KMS-11 (cell line): Measurements from ENCODE around the gene CUL4A.

ENCODE experiments used
- H2AFZ ChIP-seq: fragments of 200-600 bp; sonication (generic); 2 replicates; pipeline ENCODE4 v1.6.1; 2016; ENCODE audit warnings: antibody characterized with exemption, mixed run types, low read depth
- H3K27ac ChIP-seq: fragments of 200-600 bp; sonication (generic); 2 replicates; pipeline ENCODE4 v1.6.1; 2016; ENCODE audit warnings: mild to moderate bottlenecking, mixed run types
- H3K27me3 ChIP-seq: fragments of 200-600 bp; sonication (generic); 2 replicates; pipeline ENCODE4 v1.6.1; 2017; ENCODE audit warnings: mild to moderate bottlenecking, low read depth, mixed run types, moderate library complexity; ENCODE audit not compliant: insufficient read depth
- H3K36me3 ChIP-seq: fragments of 200-600 bp; sonication (generic); 2 replicates; pipeline ENCODE4 v1.6.1; 2017; ENCODE audit warnings: mild to moderate bottlenecking, mixed run types; ENCODE audit not compliant: insufficient read depth
- H3K4me1 ChIP-seq: fragments of 200-600 bp; sonication (generic); 2 replicates; pipeline ENCODE4 v1.6.1; 2016; ENCODE audit warnings: mild to moderate bottlenecking, low read depth, mixed run types; ENCODE audit not compliant: poor library complexity, severe bottlenecking
- H3K4me2 ChIP-seq: fragments of 200-600 bp; sonication (generic); 2 replicates; pipeline ENCODE4 v1.7.0; 2016; ENCODE audit warnings: mild to moderate bottlenecking, mixed run types
- H3K4me3 ChIP-seq: fragments of 200-600 bp; sonication (generic); IDR thresholded peaks from 2 replicates; pipeline ENCODE4 v1.6.1; 2017; ENCODE audit warnings: low read depth, low read length, mixed read lengths; ENCODE audit not compliant: insufficient read depth
- H3K79me2 ChIP-seq: fragments of 200-600 bp; sonication (generic); 2 replicates; pipeline ENCODE4 v1.6.1; 2016; ENCODE audit warnings: low read depth, mixed run types; ENCODE audit not compliant: insufficient read depth
- H3K9ac ChIP-seq: fragments of 200-600 bp; sonication (generic); 2 replicates; pipeline ENCODE4 v1.6.1; 2016; ENCODE audit warnings: mild to moderate bottlenecking, mixed run types
- H4K20me1 ChIP-seq: fragments of 200-600 bp; sonication (generic); 2 replicates; pipeline ENCODE4 v1.6.1; 2016; ENCODE audit warnings: mild to moderate bottlenecking, mixed run types; ENCODE audit not compliant: insufficient read depth
- TF ChIP-seq, protein P1 (sequence below): fragments of 200-600 bp; sonication (generic); conservative IDR thresholded peaks from 2 replicates; pipeline ENCODE4 v1.6.1; 2017; ENCODE audit warnings: low read depth, mild to moderate bottlenecking, antibody characterized with exemption, low read length, moderate library complexity, mixed read lengths

Gene CUL4A

GRCh38 chr13:113219256-113219940, 10.0 kb downstream of the CUL4A start:
- Histone ChIP-seq H2AFZ (no peak overlapping the region), H3K4me2 (no peak overlapping the region), H3K79me2 (peaks cover 73% of the 10 kb centered on the region), H3K27ac (no peak overlapping the region), H3K4me1 (peaks cover 15% of the 10 kb centered on the region), H3K36me3 (no peaks in the 10 kb centered on the region), H4K20me1 (peaks cover 7% of the 10 kb centered on the region), H3K4me3 (no peak overlapping the region), H3K27me3 (no peaks in the 10 kb centered on the region), H3K9ac (no peak overlapping the region)
- TF ChIP-seq, protein P1, sequence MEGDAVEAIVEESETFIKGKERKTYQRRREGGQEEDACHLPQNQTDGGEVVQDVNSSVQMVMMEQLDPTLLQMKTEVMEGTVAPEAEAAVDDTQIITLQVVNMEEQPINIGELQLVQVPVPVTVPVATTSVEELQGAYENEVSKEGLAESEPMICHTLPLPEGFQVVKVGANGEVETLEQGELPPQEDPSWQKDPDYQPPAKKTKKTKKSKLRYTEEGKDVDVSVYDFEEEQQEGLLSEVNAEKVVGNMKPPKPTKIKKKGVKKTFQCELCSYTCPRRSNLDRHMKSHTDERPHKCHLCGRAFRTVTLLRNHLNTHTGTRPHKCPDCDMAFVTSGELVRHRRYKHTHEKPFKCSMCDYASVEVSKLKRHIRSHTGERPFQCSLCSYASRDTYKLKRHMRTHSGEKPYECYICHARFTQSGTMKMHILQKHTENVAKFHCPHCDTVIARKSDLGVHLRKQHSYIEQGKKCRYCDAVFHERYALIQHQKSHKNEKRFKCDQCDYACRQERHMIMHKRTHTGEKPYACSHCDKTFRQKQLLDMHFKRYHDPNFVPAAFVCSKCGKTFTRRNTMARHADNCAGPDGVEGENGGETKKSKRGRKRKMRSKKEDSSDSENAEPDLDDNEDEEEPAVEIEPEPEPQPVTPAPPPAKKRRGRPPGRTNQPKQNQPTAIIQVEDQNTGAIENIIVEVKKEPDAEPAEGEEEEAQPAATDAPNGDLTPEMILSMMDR, result no peak

- no peak overlapping the region for H3K27ac ChIP-seq
- H3K4me1 ChIP-seq, result peaks cover 15% of the 10 kb centered on the region
- H3K36me3 ChIP-seq, result no peaks in the 10 kb centered on the region
- no peak overlapping the region for H3K4me2 ChIP-seq
- H3K9ac ChIP-seq, result no peak overlapping the region
- H3K27me3 ChIP-seq, result no peaks in the 10 kb centered on the region
- H2AFZ ChIP-seq, result no peak overlapping the region
- H3K79me2 ChIP-seq, result peaks cover 65% of the 10 kb centered on the region
- TF ChIP-seq, protein P1, result no peak
- H4K20me1 ChIP-seq, result peaks cover 7% of the 10 kb centered on the region
- H3K4me3 ChIP-seq, result no peak overlapping the region
These were observed 10.8 kb downstream of the CUL4A start for GRCh38 chr13:113220141-113220598.

GRCh38 chr13:113220877-113221276, 11.5 kb downstream of the CUL4A start:
- H2AFZ ChIP-seq, result no peak overlapping the region
- H3K4me1 ChIP-seq, result peaks cover 14% of the 10 kb centered on the region
- H3K79me2 ChIP-seq, result peaks cover 59% of the 10 kb centered on the region
- no peak overlapping the region for H3K4me2 ChIP-seq
- H4K20me1 ChIP-seq, result peaks cover 7% of the 10 kb centered on the region
- H3K4me3 ChIP-seq, result no peak overlapping the region
- H3K9ac ChIP-seq, result no peak overlapping the region
- TF ChIP-seq, protein P1, result no peak
- H3K36me3 ChIP-seq, result no peaks in the 10 kb centered on the region
- no peaks in the 10 kb centered on the region for H3K27me3 ChIP-seq
- H3K27ac ChIP-seq, result no peak overlapping the region

DNA sequence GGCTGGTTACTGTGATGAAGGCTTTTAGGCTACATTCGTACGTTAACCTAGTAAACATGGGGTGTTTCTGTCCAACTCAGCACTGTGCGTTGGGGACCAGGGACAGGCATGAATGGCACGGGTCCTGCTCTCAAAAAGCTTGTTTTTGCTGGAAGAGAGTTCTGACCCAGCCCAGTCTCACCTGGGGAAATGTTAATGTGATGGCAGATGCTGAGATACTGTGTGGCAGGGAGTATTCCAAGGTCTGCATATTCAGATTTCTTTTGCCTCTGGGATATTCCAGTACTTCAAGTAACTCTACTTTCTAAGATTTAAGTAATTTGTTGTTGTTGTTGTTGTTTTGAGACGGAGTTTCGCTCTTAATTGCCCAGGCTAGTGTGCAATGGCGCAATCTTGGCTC, 13.7 kb downstream of the CUL4A start:
- Histone ChIP-seq H3K4me2 (no peak overlapping the region), H4K20me1 (no peaks in the 10 kb centered on the region), H3K36me3 (no peaks in the 10 kb centered on the region), H3K27ac (no peak overlapping the region), H2AFZ (no peak overlapping the region), H3K27me3 (no peaks in the 10 kb centered on the region), H3K9ac (no peak overlapping the region), H3K4me3 (no peak overlapping the region), H3K79me2 (peaks cover 38% of the 10 kb centered on the region), H3K4me1 (no peaks in the 10 kb centered on the region)
- TF ChIP-seq, protein P1, result no peak
